HG02840 (cell line): ENCODE measurements around the gene PI4K2B.
"Not testable (repeated sequence)": the region's sequence is repeated elsewhere in the genome, so short reads cannot be mapped to it uniquely, and the experiment has no call there.

ENCODE experiments used
- ATAC-seq: cut with Tn5 transposase; IDR thresholded peaks from one replicate; pipeline ENCODE4 v1.9.1; 2021; ENCODE audit warnings: mild to moderate bottlenecking, moderate library complexity, moderate number of reproducible peaks; ENCODE audit not compliant: unreplicated experiment, low FRiP score

The PI4K2B gene

DNA sequence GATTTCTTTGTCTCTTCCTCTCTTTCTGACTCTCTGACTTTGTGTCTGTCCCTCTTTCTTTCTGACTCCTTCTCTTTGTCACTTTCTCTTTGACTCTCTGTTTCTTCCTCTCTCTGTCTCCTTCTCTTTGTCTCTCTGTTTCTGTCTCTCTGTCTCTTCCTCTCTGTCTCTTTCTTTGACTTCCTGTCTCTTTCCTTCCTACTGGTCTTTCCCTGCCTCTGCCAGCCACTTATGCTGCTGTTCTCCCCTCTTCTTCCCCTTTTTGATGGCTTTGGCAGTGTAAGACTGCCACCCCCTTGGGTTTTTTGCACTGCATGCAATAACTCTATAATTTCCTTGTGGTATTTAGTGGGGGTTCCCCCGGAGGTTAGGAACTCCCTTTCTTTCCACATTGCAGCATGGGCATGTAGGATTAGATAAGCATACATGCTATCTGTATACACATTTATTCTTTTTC, 6.9 kb downstream of the PI4K2B start:
- ATAC-seq, result not testable (repeated sequence)

DNA sequence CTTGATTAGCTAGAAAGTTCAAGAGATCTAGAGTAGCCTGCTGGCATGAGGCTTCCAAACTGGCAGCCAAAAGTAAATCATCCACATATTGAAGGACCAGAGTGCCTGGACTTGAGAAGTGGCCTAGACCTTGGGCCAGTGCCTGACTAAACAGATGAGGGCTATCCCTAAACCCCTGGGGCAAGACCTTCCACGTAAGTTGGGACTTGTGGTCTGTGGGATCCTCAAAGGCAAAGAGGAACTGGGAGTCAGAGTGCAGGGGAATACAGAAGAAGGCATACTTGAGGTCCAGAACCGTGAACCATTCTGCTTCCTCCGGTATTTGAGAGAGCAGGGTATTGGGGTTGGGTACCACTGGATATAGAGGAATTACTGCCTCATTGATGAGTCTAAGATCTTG, 8.4 kb downstream of the PI4K2B start:
- not testable (repeated sequence) for ATAC-seq

GRCh38 chr4:25245181-25245580, 11.3 kb downstream of the PI4K2B start:
- no peak for ATAC-seq

- no peak for ATAC-seq
These were observed 13.1 kb downstream of the PI4K2B start for GRCh38 chr4:25246680-25247611.

DNA sequence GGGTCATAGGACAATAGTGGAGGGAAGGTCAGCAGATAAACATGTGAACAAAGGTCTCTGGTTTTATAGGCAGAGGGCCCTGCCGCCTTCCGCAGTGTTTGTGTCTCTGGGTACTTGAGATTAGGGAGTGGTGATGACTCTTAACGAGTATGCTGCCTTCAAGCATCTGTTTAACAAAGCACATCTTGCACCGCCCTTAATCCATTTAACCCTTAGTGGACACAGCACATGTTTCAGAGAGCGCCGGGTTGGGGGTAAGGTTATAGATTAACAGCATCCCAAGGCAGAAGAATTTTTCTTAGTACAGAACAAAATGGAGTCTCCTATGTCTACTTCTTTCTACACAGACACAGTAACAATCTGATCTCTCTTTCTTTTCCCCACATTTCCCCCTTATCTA, 15.0 kb downstream of the PI4K2B start:
- ATAC-seq, result not testable (repeated sequence)

DNA sequence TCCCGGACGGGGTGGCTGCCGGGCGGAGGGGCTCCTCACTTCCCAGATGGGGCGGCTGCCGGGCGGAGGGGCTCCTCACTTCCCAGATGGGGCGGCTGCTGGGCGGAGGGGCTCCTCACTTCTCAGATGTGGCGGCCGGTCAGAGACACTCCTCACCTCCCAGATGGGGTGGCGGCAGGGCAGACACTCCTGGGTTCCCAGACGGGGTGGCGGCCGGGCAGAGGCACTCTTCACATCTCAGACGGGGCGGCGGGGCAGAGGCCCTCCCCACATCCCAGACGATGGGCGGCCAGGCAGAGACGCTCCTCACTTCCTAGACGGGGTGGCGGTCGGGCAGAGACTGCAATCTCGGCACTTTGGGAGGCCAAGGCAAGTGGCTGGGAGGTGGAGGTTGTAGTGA, 15.7 kb downstream of the PI4K2B start:
- not testable (repeated sequence) for ATAC-seq

- no peak for ATAC-seq
These were observed 18.6 kb downstream of the PI4K2B start for GRCh38 chr4:25252230-25253070.

GRCh38 chr4:25253071-25253445, 19.2 kb downstream of the PI4K2B start:
- no peak for ATAC-seq

DNA sequence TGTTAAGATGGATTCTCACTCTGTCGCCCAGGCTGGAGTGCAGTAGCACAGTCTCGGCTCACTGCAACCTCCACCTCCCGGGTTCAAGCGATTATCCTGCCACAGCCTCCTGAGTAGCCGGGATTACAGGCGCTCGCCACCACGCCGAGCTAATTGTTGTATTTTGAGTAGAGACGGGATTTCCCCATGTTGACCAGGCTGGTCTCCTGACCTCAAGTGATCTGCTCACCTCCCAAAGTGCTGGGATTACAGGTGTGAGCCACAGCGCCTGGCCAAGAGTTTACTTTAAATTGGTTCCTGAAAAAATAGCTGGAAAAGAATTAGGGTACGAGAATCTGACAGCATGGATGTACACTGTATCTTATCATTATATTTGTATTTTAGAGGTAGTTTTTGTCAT, 20.0 kb downstream of the PI4K2B start:
- ATAC-seq, result not testable (repeated sequence)

GRCh38 chr4:25258980-25259578, 25.2 kb downstream of the PI4K2B start:
- ATAC-seq, result no peak

DNA sequence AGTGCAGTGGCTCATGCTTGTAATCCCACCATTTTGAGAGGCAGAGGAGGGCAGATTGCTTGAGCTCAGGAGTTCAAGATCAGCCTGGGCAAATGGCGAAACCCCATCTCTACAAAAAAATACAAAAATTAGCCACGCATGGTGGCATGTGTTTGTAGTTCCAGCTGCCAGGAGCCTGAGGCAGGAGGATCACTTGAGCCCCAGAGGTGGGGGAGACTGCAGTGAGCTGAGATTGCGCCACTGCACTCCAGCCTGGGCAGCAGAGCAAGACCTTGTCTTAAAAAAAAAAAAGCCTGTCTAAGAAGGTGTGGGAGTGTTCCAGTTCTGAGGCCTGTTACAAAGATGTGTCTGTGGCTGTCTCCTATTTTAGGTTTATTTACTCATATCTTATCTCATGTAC, 38.0 kb downstream of the PI4K2B start:
- no peak for ATAC-seq

DNA sequence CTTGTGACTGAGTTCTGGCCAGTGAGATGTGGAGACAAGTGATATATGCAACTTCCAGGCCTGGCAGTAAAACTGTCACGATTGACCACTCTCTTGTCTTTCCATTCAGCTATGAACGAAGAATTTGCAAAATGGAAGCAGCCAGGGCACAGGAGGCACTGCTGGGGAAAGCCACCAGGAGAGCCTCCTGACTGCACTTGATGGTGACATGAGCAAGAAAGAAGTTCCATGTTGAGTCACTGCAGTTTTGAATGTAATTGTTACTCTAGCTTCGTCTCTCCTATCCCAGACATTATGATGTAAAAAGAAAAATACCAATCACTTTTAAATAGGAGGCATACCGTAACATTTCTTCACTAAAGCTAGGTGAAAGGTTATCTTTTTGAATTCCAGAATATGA, 46.4 kb downstream of the PI4K2B start:
- no peak for ATAC-seq

DNA sequence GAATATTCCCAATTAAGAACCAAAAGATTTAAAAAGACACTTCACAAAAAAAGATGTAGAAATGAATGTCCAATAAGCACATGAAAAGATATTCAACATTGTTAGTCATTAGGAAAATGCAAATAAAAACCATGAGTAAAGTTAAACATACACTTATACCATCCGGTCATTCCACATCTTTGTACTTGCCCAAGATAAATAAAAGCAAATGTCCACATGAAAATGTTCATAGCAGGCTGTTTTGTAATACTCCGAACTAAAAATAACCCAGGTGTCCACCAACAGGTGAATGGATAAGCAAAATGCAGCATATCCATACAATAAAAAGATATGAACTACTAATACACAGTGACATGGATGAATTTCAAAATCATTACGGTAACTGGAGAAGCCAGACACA, 50.1 kb downstream of the PI4K2B start:
- no peak for ATAC-seq

DNA sequence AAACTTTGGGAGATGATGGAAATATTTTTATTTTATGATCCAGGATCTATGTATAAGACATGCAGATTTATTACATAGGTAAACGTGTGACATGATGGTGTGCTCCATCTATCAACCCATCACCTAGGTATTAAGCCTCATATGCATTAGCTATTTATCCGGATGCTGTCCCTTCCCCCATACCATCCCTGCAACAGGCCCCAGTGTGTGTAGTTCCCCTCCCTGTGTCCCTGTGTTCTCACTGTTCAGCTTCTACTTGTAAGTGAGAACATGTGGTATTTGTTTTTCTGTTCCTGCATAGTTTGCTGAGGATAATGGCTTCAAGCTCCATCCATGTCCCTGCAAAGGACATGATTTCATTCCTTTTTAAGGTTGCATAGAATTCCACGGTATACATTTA, 50.6 kb downstream of the PI4K2B start:
- ATAC-seq, result no peak

GRCh38 chr4:25290490-25291067, 56.7 kb downstream of the PI4K2B start:
- ATAC-seq, result no peak

DNA sequence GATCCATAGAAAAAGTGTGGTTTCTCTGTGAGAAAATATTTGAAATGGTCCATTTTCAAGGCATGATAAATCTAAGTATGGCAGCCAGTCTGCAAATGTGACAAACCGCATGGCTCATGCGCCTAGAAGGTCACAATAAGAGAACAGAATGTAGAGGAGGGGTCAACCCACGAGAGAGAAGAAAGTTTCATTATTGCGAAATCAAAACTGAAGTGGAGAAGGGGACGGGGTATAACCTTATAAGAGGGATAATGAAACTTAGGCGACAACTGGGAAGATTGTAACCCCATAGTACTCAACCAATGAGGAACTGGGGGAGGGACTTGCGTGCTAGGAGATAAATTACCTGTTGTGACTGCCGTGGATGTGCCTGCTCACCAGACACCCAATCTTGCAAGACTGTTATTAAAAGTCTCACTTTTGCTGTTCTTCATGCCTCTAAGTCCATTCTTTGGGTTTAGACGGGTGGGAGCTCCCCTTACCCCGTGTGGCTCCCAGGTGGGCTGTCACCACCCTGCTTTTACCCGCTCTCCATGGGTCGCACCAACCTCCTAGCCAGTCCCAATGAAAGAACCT, 57.4 kb downstream of the PI4K2B start:
- no peak for ATAC-seq

- ATAC-seq, result no peak
These were observed 63.9 kb downstream of the PI4K2B start for GRCh38 chr4:25297528-25298242.

DNA sequence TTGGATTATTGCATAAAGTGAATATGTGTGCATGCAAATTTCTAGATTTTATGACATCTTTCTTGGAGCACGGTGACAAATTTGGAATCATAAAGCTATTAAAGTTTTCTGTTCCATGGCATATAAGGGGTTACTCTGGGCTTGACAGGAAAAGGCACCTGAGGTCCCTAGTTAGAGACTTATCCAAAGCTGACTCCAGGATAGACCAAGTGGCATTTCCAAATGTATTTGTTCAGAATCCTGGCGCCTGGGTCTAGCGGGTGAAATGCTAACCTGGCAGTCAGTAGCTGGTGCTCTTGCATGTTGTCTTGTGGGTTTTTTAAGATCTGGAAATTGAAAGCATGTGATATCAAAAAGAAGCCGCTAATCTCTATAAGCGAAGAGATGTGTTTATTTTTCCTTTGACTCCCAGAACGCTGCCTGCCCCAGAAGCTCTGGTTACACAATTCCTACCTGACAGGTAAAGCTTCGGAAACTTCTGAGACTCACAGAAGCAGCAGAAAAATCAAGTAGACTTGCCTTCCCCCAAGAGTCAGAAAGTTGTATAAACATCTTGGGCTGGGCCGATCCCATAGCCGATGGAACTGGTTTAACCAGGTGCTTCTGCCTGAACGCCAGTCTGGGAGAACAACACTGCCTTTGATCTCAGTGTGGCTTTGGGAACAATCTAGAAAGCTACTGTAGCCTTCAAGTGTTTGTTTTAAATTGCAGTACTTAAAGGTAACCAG, 65.8 kb downstream of the PI4K2B start:
- no peak for ATAC-seq

DNA sequence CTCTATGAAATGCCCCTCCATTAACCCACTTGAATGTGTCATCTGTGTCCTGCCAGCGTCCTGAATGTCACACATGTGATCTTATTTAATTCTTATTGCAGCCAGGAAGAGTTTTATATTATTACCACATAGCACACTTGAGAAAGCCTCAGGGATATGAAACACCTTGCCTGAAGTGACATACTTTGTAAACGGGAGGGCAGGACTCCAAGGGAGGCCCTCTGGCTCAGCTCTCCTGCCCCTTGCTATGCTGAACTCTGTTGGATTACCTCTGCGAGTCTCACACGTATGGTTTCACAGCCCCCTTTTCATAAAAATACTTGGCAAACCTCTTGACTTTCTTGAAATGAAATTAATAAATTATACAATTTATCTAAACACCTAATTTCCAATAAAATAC, 67.6 kb downstream of the PI4K2B start:
- no peak for ATAC-seq
